ENCODE measurements around the gene PSPC1.
"Not testable (repeated sequence)": the region's sequence is repeated elsewhere in the genome, so short reads cannot be mapped to it uniquely, and the experiment has no call there.

The PSPC1 gene

DNA sequence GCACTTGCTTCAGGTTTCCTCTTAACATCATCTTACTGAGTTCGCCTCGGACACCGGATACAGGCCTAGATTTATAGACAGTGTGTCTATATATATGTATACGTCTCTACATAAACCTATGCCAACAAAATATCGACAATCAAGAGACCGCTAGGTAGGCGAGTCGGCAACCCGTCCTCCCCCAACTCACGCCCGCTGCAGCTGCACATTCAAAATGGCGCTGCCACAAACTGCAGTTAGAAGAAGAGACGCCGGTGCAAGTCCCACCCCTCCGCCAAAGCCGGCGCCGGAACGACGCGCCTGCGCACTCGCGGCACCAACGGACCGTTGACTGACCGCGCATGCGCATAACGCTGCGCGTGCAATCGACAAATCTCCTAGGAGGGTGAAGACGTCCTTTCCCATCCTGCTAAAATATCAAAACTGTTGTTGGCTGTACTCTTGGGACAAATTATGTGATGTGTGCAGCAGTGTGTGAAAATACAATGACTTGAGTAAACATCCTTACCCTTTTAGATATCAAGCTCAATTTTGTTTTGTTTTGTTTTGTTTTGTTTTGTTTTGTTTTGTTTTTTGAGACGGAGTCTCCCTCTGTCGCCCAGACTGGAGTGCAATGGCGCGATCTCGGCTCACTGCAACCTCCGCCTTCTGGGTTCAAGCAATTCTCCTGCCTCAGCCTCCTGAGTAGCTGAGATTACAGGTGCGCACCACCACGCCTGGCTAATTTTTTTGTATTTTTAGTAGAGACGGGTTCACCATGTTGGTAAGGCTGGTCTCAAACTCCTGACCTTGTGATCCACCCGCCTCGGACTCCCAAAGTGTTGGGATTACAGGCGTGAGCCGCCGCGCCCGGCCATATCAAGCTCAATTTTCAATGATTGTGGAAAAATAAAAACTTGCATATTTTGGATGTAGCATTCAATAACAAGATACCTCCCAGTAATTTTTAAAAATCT lies at the start of gene PSPC1:
TSS of gene PSPC1 (minus strand) at position 219 of the 956 bp plus-strand sequence. CDS start at position 31, 188 bp downstream.
- peak; percentile 91 to 92 for DNase-seq (ENCODE audit: low read depth in 2 of 2)

DNA sequence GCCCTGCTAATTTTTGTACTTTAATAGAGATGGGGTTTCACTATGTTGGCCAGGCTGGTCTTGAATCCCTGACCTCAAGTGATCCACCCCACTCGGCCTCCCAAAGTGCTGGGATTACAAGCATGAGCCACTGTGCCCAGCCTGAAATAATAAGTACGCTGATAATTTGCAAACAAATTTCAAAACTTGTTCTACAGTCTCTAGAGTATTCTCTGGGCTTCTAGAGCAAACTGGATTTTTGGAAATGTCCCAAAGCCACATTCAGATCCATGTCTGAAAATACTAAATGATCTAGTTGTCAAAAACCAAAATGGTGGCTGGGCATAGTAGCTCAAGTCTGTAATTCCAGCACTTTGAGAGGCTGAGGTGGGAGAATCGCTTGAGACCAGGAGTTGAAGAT lies 39.9 kb upstream of the PSPC1 start:
- no peak for DNase-seq (ENCODE audit: low read depth in 2 of 2)

GRCh38 chr13:19818223-19818842 lies 35.6 kb upstream of the PSPC1 start:
- DNase-seq (ENCODE audit: low read depth in 2 of 2): no peak

GRCh38 chr13:19817510-19818158 lies 34.9 kb upstream of the PSPC1 start:
- no peak for DNase-seq (ENCODE audit: low read depth in 2 of 2)

- no peak for DNase-seq (ENCODE audit: low read depth in 2 of 2)
These were observed 34.4 kb upstream of the PSPC1 start for GRCh38 chr13:19817106-19817505.

DNA sequence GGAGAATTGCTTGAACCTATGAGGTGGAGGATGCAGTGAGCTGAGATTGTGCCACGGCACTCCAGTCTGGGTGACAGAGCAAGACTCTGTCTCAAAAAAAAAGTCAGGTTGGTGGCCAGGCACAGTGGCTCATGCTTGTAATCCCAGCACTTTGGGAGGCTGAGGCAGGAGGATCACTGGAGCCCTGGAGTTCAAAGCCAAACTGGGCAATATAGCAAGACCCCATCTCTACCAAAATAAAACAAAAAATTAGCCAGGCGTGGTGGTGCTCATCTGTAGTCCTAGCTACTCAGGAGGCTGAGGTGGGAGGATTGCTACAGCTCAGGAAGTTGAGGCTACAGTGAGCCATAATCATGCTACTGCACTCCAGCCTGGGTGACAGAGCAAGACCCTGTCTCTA lies 33.1 kb upstream of the PSPC1 start:
- not testable (repeated sequence) for DNase-seq (ENCODE audit: low read depth in 2 of 2)

DNA sequence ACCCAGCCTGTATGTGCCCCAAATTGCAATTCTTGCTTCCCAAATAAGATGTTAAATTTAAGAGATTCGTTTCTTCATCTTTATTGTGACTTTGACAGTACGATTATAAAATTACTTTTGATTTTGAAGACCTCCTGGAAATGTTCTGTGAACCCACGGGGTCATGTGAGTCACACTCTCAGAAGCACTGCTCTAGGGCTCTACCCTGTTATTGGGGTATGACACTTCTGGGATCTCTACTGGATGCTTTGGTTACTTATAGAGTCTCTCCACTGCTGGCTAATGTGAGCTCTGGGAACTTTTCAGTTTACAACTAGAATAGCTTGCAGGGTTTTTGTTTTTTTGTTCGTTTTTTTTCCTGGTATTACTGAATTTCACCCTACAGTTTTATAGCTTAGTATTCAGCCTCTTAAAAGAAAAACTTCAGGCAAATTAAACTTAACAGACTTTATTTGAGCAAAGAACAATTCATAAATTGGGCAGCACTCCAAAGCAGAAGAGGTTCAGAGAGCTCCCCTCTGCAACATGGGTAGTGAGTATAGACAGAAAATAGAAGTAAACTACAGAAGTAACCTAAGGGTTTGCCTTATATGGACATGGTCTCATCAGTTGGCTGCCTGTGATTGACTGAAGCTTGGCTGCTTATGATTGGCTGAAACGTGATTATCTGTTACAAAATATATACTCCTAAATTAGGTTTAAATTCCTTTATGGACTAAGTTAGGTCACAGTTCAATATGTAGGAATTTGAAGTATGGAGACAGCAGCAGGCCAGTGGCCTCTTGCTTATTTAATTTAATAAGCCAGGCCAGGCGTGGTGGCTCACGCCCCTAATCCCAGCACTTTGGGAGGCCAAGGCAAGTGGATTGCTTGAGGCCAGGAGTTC lies 28.5 kb upstream of the PSPC1 start:
- no peak for DNase-seq (ENCODE audit: low read depth in 2 of 2)

DNA sequence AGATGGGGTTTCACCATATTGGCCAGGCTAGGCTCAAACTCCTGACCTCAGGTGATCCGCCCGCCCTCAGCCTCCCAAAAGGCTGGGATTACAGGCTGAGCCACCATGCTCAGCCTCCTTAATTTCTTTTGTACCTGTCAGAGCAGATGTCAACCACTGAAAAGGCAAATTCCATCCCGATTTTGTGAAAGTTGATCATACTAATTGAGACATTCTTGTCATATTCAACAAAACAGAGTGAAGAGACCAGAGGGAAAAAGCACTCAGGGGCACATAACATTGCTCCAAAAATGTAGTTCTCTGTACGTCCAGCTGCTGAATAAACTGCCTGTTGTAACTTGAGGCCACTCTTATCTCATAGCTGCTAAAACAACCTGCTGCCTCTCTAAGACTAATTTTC lies 27.4 kb upstream of the PSPC1 start:
- DNase-seq (ENCODE audit: low read depth in 2 of 2): no peak

GRCh38 chr13:19805765-19806164 lies 23.0 kb upstream of the PSPC1 start:
- DNase-seq (ENCODE audit: low read depth in 2 of 2): no peak

- no peak for DNase-seq (ENCODE audit: low read depth in 2 of 2)
These were observed 13.2 kb upstream of the PSPC1 start for GRCh38 chr13:19795956-19796355.

GRCh38 chr13:19794631-19795030 lies 11.9 kb upstream of the PSPC1 start:
- DNase-seq (ENCODE audit: low read depth in 2 of 2): no peak

- DNase-seq (ENCODE audit: low read depth in 2 of 2): no peak
These were observed 9.3 kb upstream of the PSPC1 start for GRCh38 chr13:19791953-19792537.

DNA sequence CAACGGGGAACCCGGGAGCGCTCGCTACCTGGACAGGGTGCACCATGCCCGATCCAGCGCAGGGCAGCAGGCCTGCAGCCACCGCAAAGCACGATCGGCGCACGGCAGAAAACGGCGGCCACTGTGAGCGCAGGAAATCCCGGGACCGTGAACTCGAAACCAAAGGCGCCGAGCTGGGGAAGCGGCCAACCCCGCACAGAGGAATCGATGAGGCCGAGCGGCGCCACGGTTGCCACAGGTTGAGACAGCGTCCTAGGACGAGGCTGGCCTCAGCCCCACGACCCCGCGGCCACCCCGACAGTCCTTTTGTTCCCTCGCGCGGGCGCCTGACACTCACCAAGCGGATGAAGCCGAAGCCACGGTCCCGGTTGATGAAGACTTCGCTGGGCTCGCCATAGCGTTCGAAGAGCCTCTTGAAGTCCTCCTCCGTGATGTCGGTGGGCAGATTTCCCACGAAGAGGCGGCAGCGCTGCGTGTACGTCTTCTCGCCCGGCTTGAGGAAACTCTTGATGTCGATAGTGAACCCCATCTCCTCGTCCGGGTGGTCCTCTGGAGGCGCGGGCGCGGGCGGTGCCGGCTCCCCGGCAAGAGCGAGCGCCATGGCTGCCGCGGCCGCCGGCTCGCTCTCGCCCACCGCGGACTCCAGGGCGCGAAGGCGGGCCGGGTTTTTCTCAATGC lies 557 bp downstream of the PSPC1 start:
- peak; percentile 1 to 25 for DNase-seq (ENCODE audit: low read depth in 2 of 2)

- DNase-seq (ENCODE audit: low read depth in 2 of 2): no peak
These were observed 1.2 kb downstream of the PSPC1 start for GRCh38 chr13:19781526-19781925.

GRCh38 chr13:19780753-19781418 lies 1.9 kb downstream of the PSPC1 start:
- not testable (repeated sequence) for DNase-seq (ENCODE audit: low read depth in 2 of 2)

GRCh38 chr13:19772306-19772705 lies 10.4 kb downstream of the PSPC1 start:
- no peak for DNase-seq (ENCODE audit: low read depth in 2 of 2)

DNA sequence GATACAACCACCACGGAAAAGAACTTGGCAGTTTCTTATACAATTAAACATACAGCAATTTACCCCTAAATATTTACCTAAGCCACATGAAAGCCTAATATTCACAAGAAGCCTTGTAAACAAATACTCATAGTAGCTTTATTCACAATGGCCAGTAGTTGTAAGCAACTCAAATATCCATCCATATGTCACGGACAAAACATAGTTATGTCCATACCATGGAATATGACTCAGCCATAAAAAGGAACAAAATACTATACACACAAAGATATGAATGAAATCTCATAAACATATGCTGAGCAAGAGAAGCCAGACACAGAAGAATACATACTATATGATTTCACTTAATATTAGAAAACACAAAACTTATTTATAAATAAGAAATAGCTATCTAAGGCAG lies 12.9 kb downstream of the PSPC1 start:
- no peak for DNase-seq (ENCODE audit: low read depth in 2 of 2)

GRCh38 chr13:19767966-19768365 lies 14.8 kb downstream of the PSPC1 start:
- DNase-seq (ENCODE audit: low read depth in 2 of 2): no peak

DNA sequence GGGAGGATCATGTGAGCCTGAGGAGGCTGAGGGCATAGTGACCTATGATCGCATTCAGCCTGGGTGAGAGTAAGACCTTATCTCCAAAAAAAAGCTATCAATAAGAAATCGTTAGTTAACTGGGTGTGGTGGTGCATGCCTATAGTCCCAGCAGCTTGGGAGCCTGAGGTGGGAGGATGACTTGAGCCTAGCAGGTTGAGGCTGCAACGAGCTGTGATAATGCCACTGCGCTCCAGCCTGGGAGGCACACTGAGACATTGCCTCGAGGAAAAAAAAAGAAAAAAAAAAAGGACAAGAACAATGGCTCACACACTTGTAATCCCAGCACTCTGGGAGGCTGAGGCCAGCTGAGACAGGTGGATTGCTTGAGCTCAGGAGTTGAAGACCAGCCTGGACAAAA lies 16.2 kb downstream of the PSPC1 start:
- DNase-seq (ENCODE audit: low read depth in 2 of 2): no peak

DNA sequence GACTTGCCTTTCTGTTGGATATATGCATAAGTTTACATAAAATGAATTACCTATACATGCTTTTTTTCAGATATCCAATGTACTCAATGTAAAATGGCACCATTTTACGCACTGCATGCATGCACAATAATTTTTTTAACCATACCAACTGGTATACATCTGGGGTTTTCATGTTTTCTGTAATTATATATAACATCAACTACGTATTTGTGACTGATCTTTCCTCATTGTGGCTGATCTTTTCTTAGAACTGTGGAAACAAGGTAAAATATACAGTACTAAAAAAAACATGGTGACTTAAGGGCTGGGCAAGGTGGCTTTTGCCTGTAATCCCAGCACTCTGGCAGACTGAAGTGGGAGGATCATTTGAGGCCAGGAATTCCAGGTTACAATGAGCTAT lies 18.5 kb downstream of the PSPC1 start:
- no peak for DNase-seq (ENCODE audit: low read depth in 2 of 2)

Measured in stimulated activated CD8-positive, alpha-beta memory T cell treated with anti-CD3 and anti-CD28 coated beads, Interleukin-7, amount 100 ng/mL, for 1 hour (primary cell).